ENCODE results near the gene SCAMP4. TPM values are rescaled to one million over a fixed set of nuclear protein-coding genes. Genes with fewer than 3 reads are reported as not detected.

SCAMP4 gene
- total and polyA plus RNA-seq, 2 experiments from 2014 or later = 39.4 to 106 TPM

GRCh38 chr19:1914826-1915341, 9.7 kb downstream of the SCAMP4 start:
- Mint-ChIP-seq H3K4me3 (no peak overlapping the region), H3K27me3 (ENCODE audit: insufficient read depth, low read depth, poor library complexity) (peaks cover 6% of the 10 kb centered on the region), H3K9me3 (no peaks in the 10 kb centered on the region), H3K4me1 (no peaks in the 10 kb centered on the region), H3K27ac (no peak overlapping the region), H3K36me3 (ENCODE audit: low read depth) (peaks cover 24% of the 10 kb centered on the region)
- ATAC-seq = no peak
- no peak for TF ChIP-seq ZNF331 (CRISPR knock-in tag; IDR thresholded peaks at IDR 0.05; ENCODE audit: low read depth)
- no peak for TF ChIP-seq ETS1 (IDR thresholded peaks at IDR 0.05)
- TF ChIP-seq NANOG (IDR thresholded peaks at IDR 0.05; ENCODE audit: borderline replicate concordance) = no peak
- no peak for TF ChIP-seq STAT1 (IDR thresholded peaks at IDR 0.05; ENCODE audit: unreplicated experiment)
- Histone ChIP-seq H3K27ac (ENCODE audit: low read depth) (no peak overlapping the region), H3K27me3 (ENCODE audit: insufficient read depth) (no peaks in the 10 kb centered on the region), H3K79me2 (replicated peaks; ENCODE audit: insufficient read depth) (peaks cover 33% of the 10 kb centered on the region), H3K4me1 (ENCODE audit: insufficient read depth) (no peaks in the 10 kb centered on the region), H4K20me1 (replicated peaks; ENCODE audit: insufficient read depth) (peaks cover 7% of the 10 kb centered on the region), H3K36me3 (ENCODE audit: insufficient read depth) (no peaks in the 10 kb centered on the region; the same call in 1 of the 2 replicates), H3K9me2 (ENCODE audit: insufficient read depth) (no peaks in the 10 kb centered on the region), H2AFZ (no peak overlapping the region), H3K4me3 (no peak overlapping the region), H3F3A (replicated peaks; ENCODE audit: low read depth) (no peaks in the 10 kb centered on the region), H3K4me2 (no peak overlapping the region)
- DNase-seq (ENCODE audit: low spot score) = no peak

- H3K4me1 Mint-ChIP-seq = no peaks in the 10 kb centered on the region
Measured at GRCh38 chr19:1917146-1917545, 11.9 kb downstream of the SCAMP4 start.

More at GRCh38 chr19:1917146-1917545, 11.9 kb downstream of the SCAMP4 start:
- ATAC-seq (no peak), DNase-seq (ENCODE audit: low spot score) (no peak)
- Histone ChIP-seq H3K4me1 (ENCODE audit: insufficient read depth) (no peaks in the 10 kb centered on the region), H3K4me2 (no peak overlapping the region), H2AFZ (no peak overlapping the region), H4K20me1 (replicated peaks; ENCODE audit: insufficient read depth) (peaks cover 8% of the 10 kb centered on the region), H3K9me2 (ENCODE audit: insufficient read depth) (no peaks in the 10 kb centered on the region), H3K36me3 (ENCODE audit: insufficient read depth) (no peaks in the 10 kb centered on the region; the same call in 1 of the 2 replicates), H3K79me2 (replicated peaks; ENCODE audit: insufficient read depth) (0 out of 2 replicates have a peak, but pooled peaks cover 12% of the 10 kb centered on the region), H3K27me3 (ENCODE audit: insufficient read depth) (no peaks in the 10 kb centered on the region), H3K4me3 (no peak overlapping the region), H3K27ac (ENCODE audit: low read depth) (no peak overlapping the region), H3F3A (replicated peaks; ENCODE audit: low read depth) (no peaks in the 10 kb centered on the region)
- Mint-ChIP-seq H3K36me3 (ENCODE audit: low read depth) (peaks cover 39% of the 10 kb centered on the region), H3K27me3 (ENCODE audit: insufficient read depth, low read depth, poor library complexity) (peaks cover 9% of the 10 kb centered on the region), H3K9me3 (no peaks in the 10 kb centered on the region), H3K4me3 (no peak overlapping the region), H3K27ac (no peak overlapping the region)
- TF ChIP-seq ZNF462 (CRISPR knock-in tag; IDR thresholded peaks at IDR 0.05) (no peak), EZH2 (IDR thresholded peaks at IDR 0.05; ENCODE audit: low read depth, unreplicated experiment) (no peak)

All from GM23338 (cell line).